Islet precursor cell (in vitro differentiated cells): ENCODE results near the gene RITA1.
"Not testable (repeated sequence)": the region's sequence is repeated elsewhere in the genome, so short reads cannot be mapped to it uniquely, and the experiment has no call there.

Experiments
- DNase-seq: peaks from one replicate; pipeline ENCODE4 v3.0.0-alpha.2; 2018

RITA1 gene, protein sequence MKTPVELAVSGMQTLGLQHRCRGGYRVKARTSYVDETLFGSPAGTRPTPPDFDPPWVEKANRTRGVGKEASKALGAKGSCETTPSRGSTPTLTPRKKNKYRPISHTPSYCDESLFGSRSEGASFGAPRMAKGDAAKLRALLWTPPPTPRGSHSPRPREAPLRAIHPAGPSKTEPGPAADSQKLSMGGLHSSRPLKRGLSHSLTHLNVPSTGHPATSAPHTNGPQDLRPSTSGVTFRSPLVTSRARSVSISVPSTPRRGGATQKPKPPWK

GRCh38 chr12:113185180-113186032, at the start of gene RITA1, which contains the start of gene DDX54:
Gene RITA1 (plus strand): TSS chr12:113185721. CDS start chr12:113186747, 1,026 bp downstream.
Gene DDX54 (minus strand): TSS chr12:113185478. CDS start chr12:113185451, 27 bp downstream.
- peak; percentile 97 for DNase-seq

DNA sequence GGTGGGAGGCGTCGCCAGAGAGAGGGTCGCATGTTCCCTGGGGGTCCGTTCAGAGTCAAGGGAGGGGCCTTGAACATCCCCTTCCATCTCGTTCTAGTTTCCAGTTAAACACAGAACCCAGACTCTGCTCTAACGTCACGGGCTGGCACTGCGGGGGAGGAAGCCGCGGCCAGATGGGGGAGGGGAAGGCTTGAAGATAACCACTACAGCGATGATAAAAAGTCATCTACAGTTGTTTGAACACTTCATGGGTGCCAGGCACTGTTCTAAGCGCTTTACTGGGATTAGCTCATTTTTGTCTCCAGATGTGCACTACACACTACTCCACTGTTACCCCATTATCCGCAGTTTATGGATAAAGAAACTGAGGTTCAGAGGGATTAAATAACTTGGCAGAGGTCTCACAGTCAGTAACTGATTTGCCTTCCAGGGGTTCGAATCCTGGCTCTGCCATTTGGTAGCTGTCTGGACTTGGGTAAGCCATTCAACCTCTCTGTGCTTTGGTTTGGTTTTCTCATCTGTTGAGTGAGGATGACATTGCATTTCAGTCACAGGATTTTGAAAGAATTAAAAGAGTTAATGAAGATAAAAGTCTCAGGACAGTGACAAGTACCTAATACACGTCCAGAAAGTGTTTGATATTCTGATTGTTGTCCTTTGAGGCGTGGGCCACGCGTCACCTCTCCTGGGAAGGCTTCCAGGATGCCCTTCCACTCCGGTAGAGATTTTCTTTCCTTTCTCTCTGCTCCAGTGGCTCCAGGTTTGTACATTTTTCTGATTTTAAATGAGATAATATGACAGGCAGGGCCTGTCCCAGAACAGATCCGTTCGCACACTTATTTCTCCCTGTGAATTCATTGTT, 49.2 kb upstream of the RITA1 start:
- DNase-seq: no peak

DNA sequence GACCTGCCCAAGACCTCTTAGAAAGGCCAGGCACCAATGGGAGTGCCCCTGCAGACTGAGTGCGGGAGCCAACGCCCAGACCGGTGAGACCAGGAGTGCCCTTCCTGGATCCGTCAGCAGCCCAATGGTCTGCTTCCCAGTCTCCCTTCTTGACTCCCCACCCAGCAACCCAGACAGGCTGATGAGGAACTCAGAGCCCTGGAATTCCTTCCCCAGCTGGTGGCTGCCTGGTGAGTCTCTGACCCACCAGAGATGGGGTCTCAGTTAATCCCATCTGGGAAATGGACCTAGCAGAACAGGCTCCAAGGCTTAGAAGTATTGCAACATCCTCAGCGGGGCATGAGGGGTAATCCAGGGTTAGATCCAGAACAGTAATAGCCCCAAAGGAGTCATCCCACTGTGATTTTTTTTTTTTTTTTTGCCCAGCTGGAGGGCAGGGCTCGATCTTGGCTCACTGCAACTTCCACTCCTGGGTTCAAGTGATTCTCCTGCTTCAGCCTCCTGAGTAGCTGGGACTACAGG, 48.5 kb upstream of the RITA1 start:
- DNase-seq: no peak

GRCh38 chr12:113137861-113138783, 47.4 kb upstream of the RITA1 start:
- DNase-seq: no peak

DNA sequence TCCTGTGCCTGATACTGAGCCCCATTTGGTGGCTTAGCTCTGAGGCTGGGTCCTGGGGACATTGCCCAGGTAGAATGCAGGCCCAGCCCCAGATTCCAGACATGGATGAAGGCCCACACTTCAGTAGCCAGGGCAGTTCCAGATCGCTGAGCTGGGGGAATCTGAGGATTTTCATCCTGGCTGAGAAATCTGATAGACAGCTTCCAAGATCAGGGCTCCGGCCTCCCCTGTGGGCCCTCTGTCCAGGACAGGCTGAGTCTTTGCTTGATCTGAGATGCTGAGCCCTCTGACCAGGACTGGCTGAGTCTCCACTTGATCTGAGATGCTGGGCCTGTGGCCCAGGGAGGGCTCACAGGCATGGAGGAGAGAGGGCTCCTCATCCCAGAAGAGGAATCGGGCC, 46.7 kb upstream of the RITA1 start:
- DNase-seq: no peak

- no peak for DNase-seq
These were observed 44.8 kb upstream of the RITA1 start for GRCh38 chr12:113140706-113141105.

DNA sequence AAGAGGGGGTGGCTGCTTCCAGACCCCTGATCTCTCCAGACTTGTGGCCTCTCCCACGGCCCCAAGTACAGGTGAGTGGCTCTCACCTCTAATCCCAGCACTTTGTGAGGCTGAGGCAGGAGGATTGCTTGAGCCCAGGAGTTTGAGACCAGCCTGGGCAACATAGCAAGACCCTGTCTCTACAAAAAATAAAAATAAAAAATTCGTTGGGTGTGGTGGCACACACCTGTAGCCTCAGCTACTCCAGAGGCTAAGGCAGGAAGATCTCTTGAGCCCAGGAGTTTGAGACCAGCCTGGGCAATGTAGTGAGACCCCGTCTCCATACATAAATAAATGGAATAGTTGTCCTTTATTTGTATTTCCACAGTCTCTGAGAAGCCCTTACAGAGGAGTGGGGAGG, 43.8 kb upstream of the RITA1 start:
- not testable (repeated sequence) for DNase-seq

DNA sequence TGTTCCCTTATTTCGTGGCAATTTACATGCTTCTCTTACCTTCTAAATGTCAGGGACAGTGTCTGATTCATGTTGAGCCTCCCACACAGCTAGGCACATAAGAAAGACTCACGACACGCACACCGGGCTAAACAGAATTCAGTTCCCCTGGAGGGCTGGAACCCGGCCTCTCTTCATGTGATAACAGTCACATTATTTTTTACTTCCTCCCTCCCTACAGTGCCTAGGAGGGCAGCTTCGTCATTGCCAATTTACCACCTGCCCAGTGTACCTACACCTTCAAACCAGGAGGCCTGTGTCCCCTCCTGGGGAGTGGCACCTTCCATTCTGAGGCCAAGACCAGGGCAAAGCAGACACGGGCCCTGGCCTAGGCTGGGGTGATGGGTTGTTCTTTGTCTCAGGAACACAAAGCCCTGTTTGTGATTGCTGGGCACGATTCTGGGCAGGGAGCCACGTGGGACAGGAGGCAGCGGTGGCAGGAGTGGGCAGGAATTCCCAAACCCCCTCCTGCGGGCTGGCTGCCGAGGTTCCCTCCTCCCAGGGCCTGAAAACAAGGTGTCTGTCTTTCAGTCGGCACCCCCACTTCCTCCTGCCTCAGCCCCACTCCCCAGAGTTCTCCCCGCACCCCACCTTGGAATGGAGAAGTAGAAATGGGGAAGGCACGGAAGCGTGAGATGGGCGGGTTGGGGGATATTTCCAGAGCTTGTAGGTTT, 43.2 kb upstream of the RITA1 start:
- DNase-seq: no peak

DNA sequence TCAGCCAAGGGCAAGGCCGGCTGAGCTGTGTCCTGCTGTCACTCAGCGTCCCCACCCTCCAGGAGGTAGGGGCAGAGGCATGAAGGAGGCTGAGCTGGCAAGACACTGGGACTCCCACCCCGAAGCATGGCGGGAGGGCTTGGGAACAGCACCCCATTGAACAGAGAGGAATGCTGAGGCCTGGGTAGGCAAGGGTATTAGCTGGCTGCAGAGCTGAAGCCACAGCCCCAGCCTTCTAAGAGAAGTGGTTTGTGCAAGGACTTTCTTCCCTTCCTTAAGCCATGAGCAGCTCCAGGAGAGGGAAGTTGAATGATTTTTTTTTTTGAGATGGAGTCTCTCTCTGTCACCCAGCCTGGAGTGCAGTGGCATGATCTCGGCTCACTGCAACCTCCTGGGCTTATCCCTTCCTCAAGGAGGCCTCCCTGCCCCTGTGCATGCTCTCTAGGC, 42.6 kb upstream of the RITA1 start:
- no peak for DNase-seq

DNA sequence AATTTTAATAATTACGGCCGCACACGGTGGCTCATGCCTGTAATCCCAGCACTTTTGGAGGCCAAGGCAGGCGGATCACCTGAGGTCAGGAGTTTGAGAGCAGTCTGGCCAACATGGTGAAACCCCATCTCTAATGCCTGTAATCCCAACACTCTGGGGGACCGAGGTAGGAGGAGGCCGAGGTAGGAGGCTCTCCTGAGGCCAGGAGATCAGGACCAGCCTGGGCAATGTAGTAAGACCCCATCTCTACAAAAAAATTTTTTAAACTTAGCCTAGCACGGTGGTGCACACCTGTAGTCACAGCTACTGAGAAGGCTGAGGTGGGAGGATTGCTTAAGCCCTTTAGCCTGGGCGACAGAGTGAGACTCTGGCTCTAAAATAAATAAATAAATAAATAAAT, 41.6 kb upstream of the RITA1 start:
- no peak for DNase-seq

DNA sequence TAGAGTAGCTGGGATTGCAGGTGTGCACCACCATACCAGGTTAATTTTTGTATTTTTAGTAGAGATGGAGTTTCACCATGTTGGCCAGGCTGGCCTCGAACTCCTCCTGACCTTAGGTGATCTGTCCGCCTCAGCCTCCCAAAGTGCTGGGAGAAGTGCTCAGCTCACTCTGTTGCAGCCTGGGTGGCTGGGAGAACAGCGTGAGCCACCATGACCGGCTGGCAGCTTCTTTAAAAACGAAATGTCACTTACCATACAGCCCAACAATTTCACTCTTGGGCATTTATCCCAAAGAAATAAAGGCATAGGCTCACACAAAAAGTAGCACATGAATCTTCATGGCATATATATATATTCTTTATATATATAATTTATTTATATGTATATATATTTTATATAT, 40.7 kb upstream of the RITA1 start:
- no peak for DNase-seq

GRCh38 chr12:113145720-113146551, 39.6 kb upstream of the RITA1 start:
- DNase-seq: no peak

GRCh38 chr12:113146999-113147398, 38.5 kb upstream of the RITA1 start:
- DNase-seq: no peak

- DNase-seq: peak; percentile 98
These were observed 36.0 kb upstream of the RITA1 start, which contains the start of gene CFAP73 for GRCh38 chr12:113149361-113150150. Gene CFAP73 (plus strand): TSS chr12:113149724. CDS start chr12:113149858, 134 bp downstream.

DNA sequence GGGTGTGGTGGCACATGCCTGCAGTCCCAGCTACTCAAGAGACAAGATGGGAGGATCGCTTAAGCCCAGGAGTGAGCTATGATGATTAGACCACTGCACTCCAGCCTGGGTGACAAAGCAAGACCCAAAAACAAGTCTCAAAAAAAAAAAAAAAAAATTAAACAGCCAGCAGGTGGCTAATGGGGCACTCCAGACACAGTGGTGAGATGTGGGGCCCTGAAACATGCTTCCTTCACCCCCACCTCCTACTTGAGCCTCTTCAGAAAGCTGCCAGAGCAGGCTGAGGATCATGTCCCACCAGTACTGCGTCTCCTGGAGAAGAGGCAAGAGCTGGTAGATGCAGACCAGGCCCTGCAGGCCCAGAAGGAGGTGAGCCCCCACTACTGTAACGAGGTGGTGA, 33.9 kb upstream of the RITA1 start:
- no peak for DNase-seq

- DNase-seq: no peak
These were observed 33.2 kb upstream of the RITA1 start for GRCh38 chr12:113152196-113152834.

DNA sequence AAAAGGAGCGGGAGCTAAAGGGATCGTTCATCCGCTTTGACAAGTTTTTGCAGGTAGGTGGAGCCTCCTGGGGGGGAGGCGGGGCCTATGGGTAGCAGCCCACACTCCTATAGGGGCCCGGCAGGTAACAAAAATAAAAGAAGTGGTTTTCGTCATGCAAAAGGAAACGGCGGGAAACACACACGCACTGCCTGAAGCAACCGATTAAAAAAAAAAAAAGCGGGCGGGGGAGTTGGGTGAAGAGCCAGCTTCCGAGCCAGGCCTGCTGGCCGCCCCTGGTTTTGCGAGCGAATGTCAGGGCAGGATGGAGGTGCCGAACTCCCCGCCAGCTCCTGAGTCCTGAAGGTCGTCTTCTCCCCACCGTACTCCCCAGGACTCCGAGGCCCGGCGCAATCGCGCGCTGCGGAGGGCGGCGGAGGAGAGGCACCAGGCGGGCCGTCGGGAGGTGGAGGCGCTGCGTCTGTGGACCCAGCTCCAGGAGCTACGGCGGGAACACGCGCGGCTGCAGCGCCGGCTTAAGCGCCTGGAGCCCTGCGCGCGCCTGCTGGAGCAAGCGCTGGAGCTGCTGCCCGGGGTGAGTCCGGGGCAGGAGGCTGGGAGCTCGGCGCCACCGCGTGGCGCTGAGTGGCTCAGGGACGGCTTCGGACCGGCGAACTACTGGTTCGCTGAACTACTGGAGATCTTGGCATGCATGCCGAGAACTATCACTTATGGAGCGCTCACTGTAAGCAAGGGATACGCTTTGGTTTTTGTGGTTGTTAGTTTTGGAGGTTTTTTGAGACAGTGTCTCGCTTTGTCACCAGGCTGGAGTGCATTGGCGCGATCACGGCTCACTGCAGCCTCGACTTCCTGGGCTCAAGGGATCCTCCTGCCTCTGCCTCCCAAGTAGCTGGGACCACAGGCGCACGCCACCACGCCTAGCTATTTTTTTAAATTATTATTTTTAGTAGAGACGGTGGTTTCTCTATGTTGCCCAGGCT, 32.4 kb upstream of the RITA1 start:
- peak; percentile 94 for DNase-seq
